ENCODE results near the gene KIAA1755.

Gene KIAA1755

GRCh38 chr20:38260378-38261053, at the start of gene KIAA1755:
Gene KIAA1755, minus strand, starts transcription at chr20:38260735. Its CDS starts 235 bp downstream, at chr20:38260500.
- no peak for DNase-seq (ENCODE audit: low read depth, low spot score)

- DNase-seq (ENCODE audit: low read depth, low spot score) = no peak
These were observed 47.9 kb upstream of the KIAA1755 start for GRCh38 chr20:38308447-38308846.

- DNase-seq (ENCODE audit: low read depth, low spot score) = no peak
These were observed 47.5 kb upstream of the KIAA1755 start for GRCh38 chr20:38308047-38308438.

GRCh38 chr20:38307371-38308046, 47.0 kb upstream of the KIAA1755 start:
- no peak for DNase-seq (ENCODE audit: low read depth, low spot score)

- no peak for DNase-seq (ENCODE audit: low read depth, low spot score)
These were observed 45.8 kb upstream of the KIAA1755 start for GRCh38 chr20:38306379-38306778.

- no peak for DNase-seq (ENCODE audit: low read depth, low spot score)
These were observed 45.0 kb upstream of the KIAA1755 start for GRCh38 chr20:38305541-38305940.

- no peak for DNase-seq (ENCODE audit: low read depth, low spot score)
These were observed 44.4 kb upstream of the KIAA1755 start for GRCh38 chr20:38304845-38305447.

- no peak for DNase-seq (ENCODE audit: low read depth, low spot score)
These were observed 43.4 kb upstream of the KIAA1755 start, which contains the start of gene BPI for GRCh38 chr20:38303908-38304379. Gene BPI, plus strand, starts transcription at chr20:38304156. Its CDS starts 68 bp downstream, at chr20:38304224.

GRCh38 chr20:38302786-38303185, 42.3 kb upstream of the KIAA1755 start:
- DNase-seq (ENCODE audit: low read depth, low spot score) = no peak

- DNase-seq (ENCODE audit: low read depth, low spot score) = no peak
These were observed 40.8 kb upstream of the KIAA1755 start for GRCh38 chr20:38301309-38301708.

GRCh38 chr20:38300438-38300837, 39.9 kb upstream of the KIAA1755 start:
- no peak for DNase-seq (ENCODE audit: low read depth, low spot score)

- DNase-seq (ENCODE audit: low read depth, low spot score) = no peak
These were observed 39.4 kb upstream of the KIAA1755 start for GRCh38 chr20:38299963-38300362.

GRCh38 chr20:38298768-38299288, 38.3 kb upstream of the KIAA1755 start:
- DNase-seq (ENCODE audit: low read depth, low spot score) = no peak

- DNase-seq (ENCODE audit: low read depth, low spot score) = no peak
These were observed 37.6 kb upstream of the KIAA1755 start for GRCh38 chr20:38297916-38298674.

GRCh38 chr20:38296433-38296832, 35.9 kb upstream of the KIAA1755 start:
- no peak for DNase-seq (ENCODE audit: low read depth, low spot score)

GRCh38 chr20:38295811-38296210, 35.3 kb upstream of the KIAA1755 start:
- no peak for DNase-seq (ENCODE audit: low read depth, low spot score)

- no peak for DNase-seq (ENCODE audit: low read depth, low spot score)
These were observed 33.6 kb upstream of the KIAA1755 start for GRCh38 chr20:38294076-38294591.

- DNase-seq (ENCODE audit: low read depth, low spot score) = no peak
These were observed 33.0 kb upstream of the KIAA1755 start for GRCh38 chr20:38293491-38294065.

- DNase-seq (ENCODE audit: low read depth, low spot score) = no peak
These were observed 31.4 kb upstream of the KIAA1755 start for GRCh38 chr20:38291966-38292365.

GRCh38 chr20:38290829-38291814, 30.6 kb upstream of the KIAA1755 start:
- DNase-seq (ENCODE audit: low read depth, low spot score) = peak; percentile 84
